Measurements from ENCODE around the gene TEAD2. TPM values are rescaled to one million over a fixed set of nuclear protein-coding genes. Genes with fewer than 3 reads are reported as not detected.
"Not testable (repeated sequence)": the region's sequence is repeated elsewhere in the genome, so short reads cannot be mapped to it uniquely, and the experiment has no call there.

The TEAD2 gene
- total RNA-seq, 2 experiments from 2014 or later: not detected

- Mint-ChIP-seq H3K27ac (no peak overlapping the region), H3K4me3 (no peak overlapping the region), H3K9me3 (peaks cover 6% of the 10 kb centered on the region), H3K36me3 (no peaks in the 10 kb centered on the region), H3K27me3 (peaks cover 2% of the 10 kb centered on the region), H3K4me1 (ENCODE audit: low read depth) (no peaks in the 10 kb centered on the region)
- DNase-seq: no peak
- ChIA-PET POLR2A (no interaction called here), CTCF (interaction anchor here (0.9 kb wide), 1 partner anchor 125 kb away, joined by 3 read pairs; no protein-coding TSS in a partner anchor)
- intact Hi-C loops (cut with micrococcal nuclease): no loop called here
Observed at GRCh38 chr19:49380391-49380790, 18.2 kb upstream of the TEAD2 start.

- Mint-ChIP-seq H3K4me1 (ENCODE audit: low read depth) (no peaks in the 10 kb centered on the region), H3K27ac (no peak overlapping the region), H3K27me3 (peaks cover 2% of the 10 kb centered on the region), H3K36me3 (no peaks in the 10 kb centered on the region), H3K9me3 (peaks cover 6% of the 10 kb centered on the region), H3K4me3 (no peak overlapping the region)
- intact Hi-C loops (cut with micrococcal nuclease): no loop called here
- no peak for DNase-seq
- POLR2A ChIA-PET: no interaction called here
- CTCF ChIA-PET: interaction anchor here (0.8 kb wide), 1 partner anchor 73 kb away, joined by 3 read pairs; the partner anchor contains the start of gene PIH1D1
Observed at GRCh38 chr19:49378512-49378911, 16.3 kb upstream of the TEAD2 start.

- Mint-ChIP-seq H3K4me3 (no peak overlapping the region), H3K27me3 (peaks cover 2% of the 10 kb centered on the region), H3K36me3 (no peaks in the 10 kb centered on the region), H3K27ac (no peak overlapping the region), H3K9me3 (peaks cover 1% of the 10 kb centered on the region), H3K4me1 (ENCODE audit: low read depth) (no peaks in the 10 kb centered on the region)
- no peak for DNase-seq
- POLR2A ChIA-PET: no interaction called here
- intact Hi-C loops (cut with micrococcal nuclease): no loop called here
- CTCF ChIA-PET: interaction anchor here (0.6 to 1.2 kb wide), 2 partner anchors 17 to 74 kb away, joined by 4 read pairs; no protein-coding TSS in a partner anchor
Observed at GRCh38 chr19:49374665-49375434, 12.6 kb upstream of the TEAD2 start.

GRCh38 chr19:49373174-49373573 lies 11.0 kb upstream of the TEAD2 start:
- DNase-seq; intact Hi-C loops (cut with micrococcal nuclease); POLR2A ChIA-PET; H3K4me1 Mint-ChIP-seq (ENCODE audit: low read depth); H3K4me3 Mint-ChIP-seq; H3K27me3 Mint-ChIP-seq; H3K36me3 Mint-ChIP-seq; CTCF ChIA-PET; H3K27ac Mint-ChIP-seq: not testable (repeated sequence)
- H3K9me3 Mint-ChIP-seq: peaks cover 13% of the 10 kb centered on the region

- CTCF ChIA-PET: interaction anchor here (1.2 to 1.4 kb wide), 2 partner anchors 21 to 98 kb away, joined by 3 read pairs; no protein-coding TSS in a partner anchor
- Mint-ChIP-seq H3K9me3 (peaks cover 13% of the 10 kb centered on the region), H3K4me3 (no peak overlapping the region), H3K4me1 (ENCODE audit: low read depth) (no peaks in the 10 kb centered on the region), H3K36me3 (peaks cover 8% of the 10 kb centered on the region), H3K27ac (no peak overlapping the region), H3K27me3 (peaks cover 7% of the 10 kb centered on the region)
- no peak for DNase-seq
- POLR2A ChIA-PET: no interaction called here
- intact Hi-C loops (cut with micrococcal nuclease): no loop called here
Observed at GRCh38 chr19:49371184-49371583, 9.0 kb upstream of the TEAD2 start.

- POLR2A ChIA-PET: no interaction called here
- Mint-ChIP-seq H3K27ac (no peak overlapping the region), H3K27me3 (peaks cover 6% of the 10 kb centered on the region), H3K4me3 (no peak overlapping the region), H3K36me3 (peaks cover 8% of the 10 kb centered on the region), H3K4me1 (ENCODE audit: low read depth) (no peaks in the 10 kb centered on the region), H3K9me3 (peaks cover 13% of the 10 kb centered on the region)
- CTCF ChIA-PET: no interaction called here
- no peak for DNase-seq
- intact Hi-C loops (cut with micrococcal nuclease): no loop called here
Observed at GRCh38 chr19:49368711-49369358, 6.6 kb upstream of the TEAD2 start.

GRCh38 chr19:49366110-49366509 lies 3.9 kb upstream of the TEAD2 start:
- peaks cover 8% of the 10 kb centered on the region for H3K36me3 Mint-ChIP-seq
- H3K4me1 Mint-ChIP-seq (ENCODE audit: low read depth): peaks cover 4% of the 10 kb centered on the region
- POLR2A ChIA-PET: no interaction called here
- peaks cover 13% of the 10 kb centered on the region for H3K9me3 Mint-ChIP-seq
- CTCF ChIA-PET: interaction anchor here (0.6 kb wide), 1 partner anchor 65 kb away, joined by 3 read pairs; no protein-coding TSS in a partner anchor
- peaks cover 15% of the 10 kb centered on the region for H3K27me3 Mint-ChIP-seq
- no peak overlapping the region for H3K27ac Mint-ChIP-seq
- intact Hi-C loops (cut with micrococcal nuclease): no loop called here
- no peak for DNase-seq
- H3K4me3 Mint-ChIP-seq: no peak overlapping the region

- H3K27ac Mint-ChIP-seq: no peak overlapping the region
- intact Hi-C loops (cut with micrococcal nuclease): no loop called here
- DNase-seq: no peak
- peaks cover 16% of the 10 kb centered on the region for H3K27me3 Mint-ChIP-seq
- CTCF ChIA-PET: no interaction called here
- no peak overlapping the region for H3K4me3 Mint-ChIP-seq
- H3K9me3 Mint-ChIP-seq: peaks cover 5% of the 10 kb centered on the region
- POLR2A ChIA-PET: no interaction called here
- H3K36me3 Mint-ChIP-seq: peaks cover 5% of the 10 kb centered on the region
- peaks cover 4% of the 10 kb centered on the region for H3K4me1 Mint-ChIP-seq (ENCODE audit: low read depth)
Observed at GRCh38 chr19:49364083-49364737, 2.0 kb upstream of the TEAD2 start.

- Mint-ChIP-seq H3K4me1 (ENCODE audit: low read depth) (peaks cover 4% of the 10 kb centered on the region), H3K4me3 (no peak within 1 kb of the TSS), H3K27me3 (peaks cover 14% of the 10 kb centered on the region), H3K36me3 (no peaks in the 10 kb centered on the region), H3K9me3 (no peaks in the 10 kb centered on the region), H3K27ac (no peak within 1 kb of the TSS)
- intact Hi-C loops (cut with micrococcal nuclease): loop anchor here (1.0 to 2.0 kb wide), 2 partner anchors 29 to 107 kb away; partner anchors contain the start of gene CD37
- CTCF ChIA-PET: no interaction called here
- POLR2A ChIA-PET: interaction anchor here (1.1 kb wide), 1 partner anchor 30 kb away, joined by 3 read pairs; no protein-coding TSS in a partner anchor
- DNase-seq: peak; percentile 93
Observed at GRCh38 chr19:49363268-49364082, 1.3 kb upstream of the TEAD2 start, which contains the start of gene DKKL1. Gene DKKL1, plus strand, starts transcription at chr19:49363877. Its CDS starts 122 bp downstream, at chr19:49363999.

- DNase-seq: peak; percentile 22
- ChIA-PET POLR2A (interaction anchor here (1.1 kb wide), 1 partner anchor 29 kb away, joined by 3 read pairs; no protein-coding TSS in a partner anchor), CTCF (no interaction called here)
- H3K9me3 Mint-ChIP-seq: no peaks in the 10 kb centered on the region
- H3K4me3 Mint-ChIP-seq: no peak overlapping the region
- peaks cover 14% of the 10 kb centered on the region for H3K27me3 Mint-ChIP-seq
- peaks cover 4% of the 10 kb centered on the region for H3K4me1 Mint-ChIP-seq (ENCODE audit: low read depth)
- H3K36me3 Mint-ChIP-seq: no peaks in the 10 kb centered on the region
- intact Hi-C loops (cut with micrococcal nuclease): loop anchor here (1.0 to 2.0 kb wide), 2 partner anchors 28 to 107 kb away; partner anchors contain the start of gene CD37
- no peak overlapping the region for H3K27ac Mint-ChIP-seq
Observed at GRCh38 chr19:49362929-49363267, 682 bp upstream of the TEAD2 start.

GRCh38 chr19:49361438-49362047 lies 673 bp downstream of the TEAD2 start:
- Mint-ChIP-seq H3K27ac (no peak overlapping the region), H3K27me3 (peaks cover 14% of the 10 kb centered on the region), H3K4me3 (peak overlapping the region; percentile 27), H3K9me3 (no peaks in the 10 kb centered on the region), H3K4me1 (ENCODE audit: low read depth) (peaks cover 4% of the 10 kb centered on the region), H3K36me3 (no peaks in the 10 kb centered on the region)
- DNase-seq: peak; percentile 28
- ChIA-PET POLR2A (no interaction called here), CTCF (no interaction called here)
- intact Hi-C loops (cut with micrococcal nuclease): loop anchor here (2.0 kb wide), 1 partner anchor 27 kb away; the partner anchor contains the start of gene CD37
